SK-N-SH treated with all-trans-retinoic acid at 6 μM for 48 hours (cell line): ENCODE results near the gene FCGBP.
"Not testable (repeated sequence)": the region's sequence is repeated elsewhere in the genome, so short reads cannot be mapped to it uniquely, and the experiment has no call there.

ENCODE experiments used
- ATAC-seq: fragments of 200-7000 bp; cut with Tn5 transposase; 3 replicates; pipeline ENCODE4 v1.9.1; 2020; ENCODE audit warnings: mild to moderate bottlenecking, moderate library complexity
- ARNTL ChIP-seq: fragments of 450-650 bp; formaldehyde crosslinking; IDR thresholded peaks from 2 replicates; pipeline ENCODE4 v1.5.0; 2020; ENCODE audit warnings: low read depth, mild to moderate bottlenecking, moderate library complexity, borderline replicate concordance
- BACH2 ChIP-seq: fragments of 250-450 bp; sonication (Bioruptor Pico); IDR thresholded peaks from 2 replicates; pipeline ENCODE4 v1.9.0; 2021; ENCODE audit warnings: mild to moderate bottlenecking, borderline replicate concordance
- CREB5 ChIP-seq: fragments of 250-450 bp; sonication (Bioruptor Pico); IDR thresholded peaks from 2 replicates; pipeline ENCODE4 v1.5.1; 2020; ENCODE audit warnings: low read depth, mild to moderate bottlenecking, moderate library complexity
- CSDC2 ChIP-seq: fragments of 250-450 bp; sonication (Bioruptor Pico); IDR thresholded peaks from 2 replicates; pipeline ENCODE4 v1.5.0; 2020; ENCODE audit warnings: mild to moderate bottlenecking, moderate library complexity
- CSRNP3 ChIP-seq: fragments of 250-450 bp; sonication (Bioruptor Pico); IDR thresholded peaks from 2 replicates; pipeline ENCODE4 v1.5.1; 2021; ENCODE audit warnings: mild to moderate bottlenecking, moderate library complexity
- ESRRG ChIP-seq: fragments of 250-450 bp; sonication (Bioruptor Pico); IDR thresholded peaks from 2 replicates; pipeline ENCODE4 v1.6.1; 2021; ENCODE audit warnings: mild to moderate bottlenecking
- GLIS3 ChIP-seq: fragments of 250-450 bp; sonication (Bioruptor Pico); IDR thresholded peaks from 2 replicates; pipeline ENCODE4 v1.5.0; 2020; ENCODE audit warnings: mild to moderate bottlenecking, moderate library complexity
- ISL1 ChIP-seq: fragments of 250-450 bp; sonication (Bioruptor Pico); IDR thresholded peaks from 2 replicates; pipeline ENCODE4 v2.1.2; 2022; ENCODE audit warnings: mild to moderate bottlenecking, moderate library complexity
- OSR1 ChIP-seq: fragments of 250-450 bp; sonication (Bioruptor Pico); IDR thresholded peaks from 2 replicates; pipeline ENCODE4 v1.8.0; 2022; ENCODE audit warnings: moderate library complexity, mild to moderate bottlenecking, inconsistent platforms
- PATZ1 ChIP-seq: fragments of 250-450 bp; sonication (Bioruptor Pico); IDR thresholded peaks from 2 replicates; pipeline ENCODE4 v1.8.0; 2020; ENCODE audit warnings: mild to moderate bottlenecking, moderate library complexity, borderline replicate concordance
- RARB ChIP-seq: fragments of 250-450 bp; sonication (Bioruptor Pico); IDR thresholded peaks from 2 replicates; pipeline ENCODE4 v1.8.0; 2021; ENCODE audit warnings: mild to moderate bottlenecking, moderate library complexity
- SNAI2 ChIP-seq: fragments of 250-450 bp; sonication (Bioruptor Pico); IDR thresholded peaks from 2 replicates; pipeline ENCODE4 v1.5.0; 2020; ENCODE audit warnings: mild to moderate bottlenecking, moderate library complexity
- TCF4 ChIP-seq: fragments of 250-450 bp; sonication (Bioruptor Pico); IDR thresholded peaks from 2 replicates; pipeline ENCODE4 v1.8.0; 2021; ENCODE audit warnings: mild to moderate bottlenecking, moderate library complexity, borderline replicate concordance
- TSHZ2 ChIP-seq: fragments of 250-450 bp; sonication (Bioruptor Pico); IDR thresholded peaks from 2 replicates; pipeline ENCODE4 v1.5.0; 2020; ENCODE audit warnings: mild to moderate bottlenecking, moderate library complexity
- ZC3H10 ChIP-seq: fragments of 250-450 bp; sonication (Bioruptor Pico); IDR thresholded peaks from 2 replicates; pipeline ENCODE4 v1.5.1; 2021; ENCODE audit warnings: mild to moderate bottlenecking, moderate library complexity
- ZFP3 ChIP-seq: fragments of 250-450 bp; sonication (Bioruptor Pico); IDR thresholded peaks from 2 replicates; pipeline ENCODE4 v1.5.0; 2020; ENCODE audit warnings: mild to moderate bottlenecking, moderate library complexity
- ZFP30 ChIP-seq: fragments of 450-650 bp; formaldehyde crosslinking; IDR thresholded peaks from 2 replicates; pipeline ENCODE4 v1.5.0; 2022; ENCODE audit warnings: mild to moderate bottlenecking, moderate library complexity
- ZNF565 ChIP-seq: fragments of 450-650 bp; formaldehyde crosslinking; conservative IDR thresholded peaks from 2 replicates; pipeline ENCODE4 v1.5.0; 2020; ENCODE audit warnings: low read depth, mild to moderate bottlenecking, moderate library complexity
- ZNF70 ChIP-seq: fragments of 450-650 bp; formaldehyde crosslinking; IDR thresholded peaks from 2 replicates; pipeline ENCODE4 v1.5.0; 2020; ENCODE audit warnings: mild to moderate bottlenecking, moderate library complexity
- ZNF8 ChIP-seq: fragments of 450-650 bp; formaldehyde crosslinking; IDR thresholded peaks from 2 replicates; pipeline ENCODE4 v1.5.0; 2020; ENCODE audit warnings: mild to moderate bottlenecking, moderate library complexity

Gene FCGBP

GRCh38 chr19:39967561-39967960, 33.1 kb upstream of the FCGBP start (continued):
- TF ChIP-seq TCF4 (CRISPR knock-in tag) (no peak), ZFP3 (CRISPR knock-in tag) (no peak), OSR1 (no peak), SNAI2 (CRISPR knock-in tag) (no peak)

- TF ChIP-seq CSDC2 (CRISPR knock-in tag) (no peak), ZC3H10 (no peak), ESRRG (CRISPR knock-in tag) (no peak), PATZ1 (CRISPR knock-in tag) (no peak), ZFP3 (CRISPR knock-in tag) (no peak), RARB (CRISPR knock-in tag) (no peak), TCF4 (CRISPR knock-in tag) (no peak), SNAI2 (CRISPR knock-in tag) (no peak), GLIS3 (CRISPR knock-in tag) (no peak), TSHZ2 (CRISPR knock-in tag) (no peak), CSRNP3 (CRISPR knock-in tag) (no peak), ISL1 (CRISPR knock-in tag) (no peak), OSR1 (no peak), ARNTL (CRISPR knock-in tag) (no peak), BACH2 (CRISPR knock-in tag) (no peak), ZNF70 (CRISPR knock-in tag) (no peak)
- ATAC-seq, result no peak
These were observed 32.2 kb upstream of the FCGBP start for GRCh38 chr19:39966617-39967016.

GRCh38 chr19:39963898-39964297, 29.5 kb upstream of the FCGBP start:
- TF ChIP-seq TCF4 (CRISPR knock-in tag) (no peak), ZC3H10 (no peak), ZNF8 (CRISPR knock-in tag) (no peak), CREB5 (no peak), BACH2 (CRISPR knock-in tag) (no peak), OSR1 (no peak), ZFP30 (CRISPR knock-in tag) (no peak), CSRNP3 (CRISPR knock-in tag) (no peak), ZNF565 (CRISPR knock-in tag) (no peak)
- TF ChIP-seq, all 23 proteins: peak for 0
- ATAC-seq, result no peak

GRCh38 chr19:39959407-39959806, 25.0 kb upstream of the FCGBP start:
- ATAC-seq, result not testable (repeated sequence)

GRCh38 chr19:39958942-39959341, 24.5 kb upstream of the FCGBP start:
- ATAC-seq, result not testable (repeated sequence)

- ATAC-seq, result not testable (repeated sequence)
These were observed 23.5 kb upstream of the FCGBP start for GRCh38 chr19:39957886-39958285.
